Eye (tissue), 1 donor: ENCODE results near the gene RPL35.

Source experiments
- DNase-seq: peaks from one replicate; pipeline ENCODE4 v3.0.0-alpha.2; 2015

Gene RPL35

DNA sequence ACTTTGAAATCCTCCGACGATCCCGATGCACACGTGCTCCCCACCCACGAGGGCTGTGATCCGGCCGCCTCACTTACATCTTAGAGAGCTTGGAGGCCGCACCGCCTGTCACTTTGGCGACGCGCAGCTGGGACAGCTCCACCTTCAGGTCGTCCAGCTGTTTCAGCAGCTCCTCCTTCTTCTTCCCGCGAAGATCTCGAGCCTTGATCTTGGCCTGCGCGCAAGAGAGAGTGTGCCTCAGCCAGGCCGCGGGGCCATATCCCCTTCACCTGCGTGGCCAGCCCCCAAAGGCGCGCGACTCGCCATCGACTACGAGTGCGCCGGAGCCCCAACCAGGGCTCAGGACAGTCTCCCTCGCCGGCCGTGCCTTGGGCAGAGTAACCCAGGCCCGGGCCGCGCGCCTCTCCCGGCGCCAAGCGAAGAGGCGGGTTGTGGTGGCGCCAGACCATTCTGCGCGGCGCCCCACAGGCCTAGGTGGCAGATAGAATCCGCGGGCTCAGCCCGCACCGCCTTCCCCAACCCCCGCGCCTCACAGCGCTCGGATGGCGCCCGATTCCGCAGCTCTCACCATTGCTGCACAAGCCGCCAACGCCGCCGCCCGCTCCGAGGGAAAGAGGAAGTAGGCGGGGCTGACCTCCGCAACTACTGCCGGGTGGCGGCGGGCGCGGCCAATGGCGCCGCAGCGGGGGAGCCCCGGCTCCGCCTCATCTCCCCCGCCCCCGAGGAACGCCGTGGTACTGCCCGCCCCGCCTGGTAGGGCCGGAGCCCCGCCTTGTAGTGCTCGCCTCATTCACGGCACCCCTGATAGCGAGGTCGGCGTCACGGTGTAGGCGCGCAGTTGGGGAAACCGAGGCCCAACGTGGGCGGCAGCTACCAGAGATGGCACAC lies at the start of gene RPL35, which contains the start of gene ARPC5L:
TSS of gene RPL35 (minus strand) at position 616 of the 888 bp plus-strand sequence. CDS start at position 571, 45 bp downstream.
TSS of gene ARPC5L (plus strand) at position 789 of the 888 bp plus-strand sequence. CDS start 7,161 bp downstream, outside the sequence.
- peak; percentile 97 for DNase-seq

GRCh38 chr9:124908098-124908497 lies 46.3 kb upstream of the RPL35 start:
- DNase-seq, result no peak

DNA sequence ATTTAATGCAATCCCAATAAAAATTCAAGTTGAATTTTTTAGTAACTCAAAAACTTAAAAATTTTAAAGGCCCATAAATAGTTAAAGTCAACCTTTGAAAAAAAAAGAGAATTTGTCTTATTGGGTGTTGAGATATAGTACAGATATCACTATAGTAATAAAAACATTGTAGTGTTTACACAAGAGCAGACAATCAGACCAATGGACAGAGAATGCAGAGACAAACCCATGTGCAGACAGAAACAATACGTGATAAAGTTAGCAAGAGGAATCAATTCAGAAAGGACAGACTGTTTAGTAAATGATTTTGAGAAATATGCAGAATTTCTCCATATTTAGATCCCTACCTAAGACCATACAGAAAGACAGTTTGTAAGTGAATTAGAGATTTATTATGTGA lies 45.2 kb upstream of the RPL35 start:
- DNase-seq, result no peak

DNA sequence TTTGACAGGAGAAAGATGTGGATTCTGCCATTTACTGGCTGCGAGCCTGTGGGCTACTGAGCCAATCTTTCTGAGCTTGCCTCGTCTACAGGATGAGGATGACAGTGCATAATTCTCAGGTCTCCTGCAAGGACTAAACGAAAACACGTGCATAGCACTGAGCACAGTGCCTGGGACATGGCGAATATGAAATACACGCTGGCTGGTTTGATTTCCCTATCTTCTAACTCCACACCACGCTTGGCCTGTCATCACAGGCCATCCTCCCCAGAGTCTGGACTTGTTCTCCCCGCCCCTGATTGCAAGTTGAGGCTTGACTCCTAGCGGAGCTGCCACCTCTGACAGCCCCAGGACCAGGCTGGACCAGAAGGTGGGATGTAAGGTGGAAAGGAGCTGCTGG lies 38.1 kb upstream of the RPL35 start:
- DNase-seq, result no peak

DNA sequence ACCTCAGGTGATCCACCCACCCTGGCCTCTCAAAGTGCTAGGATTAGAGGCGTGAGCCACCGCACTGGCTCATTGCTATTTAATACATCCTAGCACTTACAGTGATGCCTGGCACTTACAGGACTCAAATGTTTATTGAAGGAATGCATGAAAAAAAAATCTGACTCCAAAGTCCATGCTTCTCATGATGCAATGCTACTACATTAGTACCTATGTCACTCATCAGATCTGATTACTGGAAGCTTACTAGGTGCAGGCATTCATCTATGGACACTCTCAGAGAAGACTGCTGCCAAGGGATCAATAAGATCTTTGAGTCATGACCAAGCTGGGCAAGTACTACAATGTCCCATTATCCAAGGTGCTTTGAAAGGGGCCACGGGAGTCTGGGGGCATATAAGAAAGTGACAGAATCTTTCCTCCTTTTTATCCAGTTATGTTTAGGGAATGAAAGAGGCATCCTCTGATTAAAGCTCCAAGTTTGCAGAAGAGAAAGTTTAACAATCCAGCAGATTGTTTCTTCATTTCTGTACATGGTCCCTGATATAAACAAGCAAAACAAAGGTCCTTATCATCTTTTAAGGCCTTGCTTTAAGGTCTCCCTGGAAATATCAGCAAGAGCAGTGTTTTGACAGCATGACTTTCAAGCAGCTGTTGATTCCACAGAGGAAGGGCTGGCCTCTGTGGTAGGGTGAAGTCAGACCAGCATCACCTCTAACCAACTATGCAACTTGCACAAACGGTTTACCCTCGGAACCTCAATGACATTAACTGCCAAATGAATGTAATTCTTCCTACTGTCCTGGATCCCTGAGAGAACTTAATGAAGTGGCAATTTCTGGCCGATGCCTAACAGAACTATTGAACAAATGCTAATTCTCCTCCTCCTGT lies 36.1 kb upstream of the RPL35 start:
- no peak for DNase-seq

DNA sequence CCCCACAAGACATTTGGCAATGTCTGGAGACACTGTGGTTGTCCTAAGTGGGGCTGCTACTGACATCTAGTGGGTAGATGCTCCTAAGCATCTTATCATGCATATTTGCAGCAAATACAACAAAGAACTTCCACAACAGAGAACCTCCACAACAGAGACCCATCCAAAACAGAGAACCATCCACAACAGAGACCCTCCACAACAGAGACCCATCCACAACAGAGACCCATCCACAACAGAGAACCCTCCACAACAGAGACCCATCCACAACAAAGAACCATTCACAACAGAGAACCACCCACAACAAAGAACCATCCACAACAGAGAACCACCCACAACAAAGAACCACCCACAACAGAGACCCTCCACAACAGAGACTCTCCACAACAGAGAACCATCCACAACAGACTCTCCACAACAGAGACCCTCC lies 33.0 kb upstream of the RPL35 start:
- DNase-seq, result peak; percentile 56

DNA sequence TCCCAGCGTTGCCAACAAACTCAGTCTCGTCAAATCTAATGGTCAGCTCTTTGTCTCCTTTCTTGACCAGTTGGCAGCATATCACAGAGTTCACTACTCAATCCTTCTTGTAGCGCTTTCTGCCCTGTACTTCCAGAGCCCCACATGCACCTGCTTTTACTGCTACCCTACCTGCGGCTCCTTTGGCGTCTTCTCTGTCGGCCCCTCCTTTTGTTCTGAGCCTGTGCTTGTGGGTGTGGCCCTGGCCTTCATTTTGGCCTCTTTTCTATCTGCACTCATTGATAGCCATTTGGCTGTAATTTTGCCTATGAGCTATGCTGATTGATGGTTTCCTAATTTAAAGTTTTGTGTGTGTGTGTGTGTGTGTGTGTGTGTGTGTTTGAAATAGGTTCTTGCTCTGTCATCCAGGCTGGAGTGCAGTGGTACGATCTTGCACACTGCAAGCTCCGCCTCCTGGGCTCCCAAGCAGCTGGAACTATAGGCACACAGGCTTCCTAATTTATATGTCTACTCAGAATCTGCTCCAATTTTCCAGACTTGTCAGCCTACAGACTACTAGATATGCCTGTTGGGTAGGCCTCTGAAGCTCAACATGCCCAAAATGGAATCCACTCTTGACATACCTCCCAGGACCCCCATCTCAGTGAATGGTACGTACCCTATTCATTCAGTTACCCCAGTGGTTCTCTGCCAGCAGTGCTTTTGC lies 32.4 kb upstream of the RPL35 start:
- DNase-seq, result no peak

DNA sequence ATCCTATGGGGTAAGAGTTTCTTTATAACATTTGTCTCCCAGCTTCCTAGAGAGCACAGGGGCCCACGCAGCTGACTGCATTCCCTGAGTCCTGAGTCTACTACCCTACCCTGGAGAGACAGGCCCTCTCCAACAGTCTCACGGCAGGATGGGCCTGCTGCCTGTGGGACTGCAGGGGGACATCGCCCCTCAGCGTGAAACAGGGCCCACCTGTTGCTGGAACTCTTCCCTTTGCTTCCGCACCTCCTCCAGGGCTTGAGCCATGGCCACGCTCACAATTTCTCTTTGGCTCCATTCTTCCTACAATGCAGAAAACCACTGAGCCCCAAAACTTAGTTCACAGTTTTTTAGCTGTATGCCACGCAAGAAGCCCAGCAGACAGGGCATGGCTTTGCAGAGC lies 28.4 kb upstream of the RPL35 start:
- no peak for DNase-seq

GRCh38 chr9:124889006-124889405 lies 27.2 kb upstream of the RPL35 start:
- DNase-seq, result no peak

- no peak for DNase-seq
Measured at GRCh38 chr9:124887832-124888231, 26.1 kb upstream of the RPL35 start.

GRCh38 chr9:124886866-124887492 lies 25.2 kb upstream of the RPL35 start:
- no peak for DNase-seq

GRCh38 chr9:124886461-124886860 lies 24.7 kb upstream of the RPL35 start:
- DNase-seq, result no peak

- no peak for DNase-seq
Measured at GRCh38 chr9:124885551-124885950, 23.8 kb upstream of the RPL35 start.

- no peak for DNase-seq
Measured at GRCh38 chr9:124884376-124884775, 22.6 kb upstream of the RPL35 start.

- DNase-seq, result no peak
Measured at GRCh38 chr9:124882231-124882630, 20.5 kb upstream of the RPL35 start.

DNA sequence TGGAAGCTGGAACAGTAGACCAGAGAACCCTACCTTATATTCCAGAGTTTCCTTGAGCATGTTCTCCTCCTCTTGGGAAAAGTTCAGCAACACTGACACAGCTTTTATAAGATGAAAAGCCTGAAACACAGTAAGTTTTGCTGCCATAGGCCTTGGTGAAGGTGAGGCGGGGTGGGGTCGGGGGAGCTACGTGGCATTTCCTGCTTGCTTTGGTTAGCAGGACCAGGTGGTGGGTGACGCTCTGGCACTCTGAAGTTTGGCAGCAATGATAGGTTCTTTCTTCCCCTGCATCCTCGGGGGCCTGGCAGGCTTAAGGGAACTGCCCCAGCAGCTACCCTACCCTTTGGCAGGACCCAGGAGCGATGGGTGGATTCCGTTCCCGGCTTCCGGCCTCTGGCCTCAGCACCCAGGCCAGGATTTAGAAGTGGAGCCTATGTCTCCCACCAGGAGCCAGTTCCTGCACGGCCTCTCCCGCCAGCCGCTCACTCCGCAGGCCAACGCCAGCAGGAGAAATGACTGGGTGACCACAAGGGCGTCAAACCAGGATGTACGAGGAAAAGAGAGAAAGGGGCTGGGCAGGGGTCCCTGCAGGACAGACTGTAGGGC lies 19.5 kb upstream of the RPL35 start:
- no peak for DNase-seq

- no peak for DNase-seq
Measured at GRCh38 chr9:124880501-124880900, 18.7 kb upstream of the RPL35 start.

- no peak for DNase-seq
Measured at GRCh38 chr9:124879226-124879625, 17.5 kb upstream of the RPL35 start.

DNA sequence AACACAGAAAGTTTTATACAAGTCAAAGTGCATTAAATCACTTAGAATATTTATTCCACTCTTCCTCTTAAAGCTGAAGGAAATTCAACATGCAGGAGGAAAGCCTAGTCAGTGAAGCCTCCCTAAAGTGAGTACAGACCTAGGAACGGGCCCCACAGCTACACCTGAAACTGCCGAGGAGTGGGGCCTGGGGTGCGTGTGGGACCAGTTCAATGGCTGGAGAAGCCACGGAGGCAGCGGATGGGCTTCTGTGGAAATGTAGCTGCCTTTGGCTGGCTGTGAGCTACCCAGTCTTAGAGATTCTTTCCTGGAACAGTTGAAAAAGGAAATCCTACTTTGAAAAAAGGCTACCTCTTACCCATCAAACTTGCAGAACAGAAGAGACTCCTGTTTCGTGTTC lies 16.8 kb upstream of the RPL35 start:
- no peak for DNase-seq

- DNase-seq, result no peak
Measured at GRCh38 chr9:124878021-124878420, 16.3 kb upstream of the RPL35 start.

GRCh38 chr9:124877021-124877782 lies 15.4 kb upstream of the RPL35 start:
- no peak for DNase-seq
